Dedifferentiated amniotic fluid mesenchymal stem cell (primary cell): ENCODE results near the gene SF3B2.
"Not testable (repeated sequence)": the region's sequence is repeated elsewhere in the genome, so short reads cannot be mapped to it uniquely, and the experiment has no call there.

Source experiments
- DNase-seq: peaks from one replicate; pipeline ENCODE4 v3.0.0-alpha.2; 2016; ENCODE audit errors: extremely low spot score

Gene SF3B2

GRCh38 chr11:66106786-66107599 is 54.8 kb downstream of the SF3B2 start:
- DNase-seq = no peak

GRCh38 chr11:66107600-66108510 is 55.7 kb downstream of the SF3B2 start:
- no peak for DNase-seq

- no peak for DNase-seq
These were observed 57.1 kb downstream of the SF3B2 start for GRCh38 chr11:66109294-66109693.

- DNase-seq = no peak
These were observed 59.0 kb downstream of the SF3B2 start for GRCh38 chr11:66111158-66111557.

GRCh38 chr11:66112041-66112491 is 59.9 kb downstream of the SF3B2 start:
- no peak for DNase-seq

GRCh38 chr11:66112601-66113499 is 60.7 kb downstream of the SF3B2 start:
- DNase-seq = peak; percentile 52

GRCh38 chr11:66114957-66115356 is 62.8 kb downstream of the SF3B2 start:
- not testable (repeated sequence) for DNase-seq

- no peak for DNase-seq
These were observed 63.6 kb downstream of the SF3B2 start for GRCh38 chr11:66115638-66116301.

GRCh38 chr11:66116576-66117361 is 64.6 kb downstream of the SF3B2 start:
- DNase-seq = no peak

GRCh38 chr11:66118847-66119246 is 66.7 kb downstream of the SF3B2 start:
- DNase-seq = no peak
